Type B pancreatic cell (in vitro differentiated cells): ENCODE data around the gene GALNS. TPM values are rescaled to one million over a fixed set of nuclear protein-coding genes. Genes with fewer than 3 reads are reported as not detected.

Experiments used
- DNase-seq: peaks from one replicate; pipeline ENCODE4 v3.0.0; 2021; ENCODE audit warnings: mixed read lengths; ENCODE audit not compliant: unreplicated experiment; ENCODE audit errors: extremely low spot score
- H3K27ac Mint-ChIP-seq: 2 replicates; pipeline ENCODE4 v1.8.0; 2021; ENCODE audit warnings: mild to moderate bottlenecking, mixed read lengths
- H3K27me3 Mint-ChIP-seq: 2 replicates; pipeline ENCODE4 v1.8.0; 2021; ENCODE audit warnings: mixed read lengths
- H3K36me3 Mint-ChIP-seq: 2 replicates; pipeline ENCODE4 v1.8.0; 2021; ENCODE audit warnings: mixed read lengths
- H3K4me1 Mint-ChIP-seq: one replicate; pipeline ENCODE4 v1.8.0; 2021; ENCODE audit warnings: mixed read lengths; ENCODE audit not compliant: unreplicated experiment
- H3K4me3 Mint-ChIP-seq: 2 replicates; pipeline ENCODE4 v1.8.0; 2021; ENCODE audit warnings: mild to moderate bottlenecking, mixed read lengths
- H3K9me3 Mint-ChIP-seq: 2 replicates; pipeline ENCODE4 v1.8.0; 2021; ENCODE audit warnings: mixed read lengths
- CTCF ChIP-seq: fragments of 200-600 bp; sonication (generic); conservative IDR thresholded peaks from 2 replicates; pipeline ENCODE4 v1.5.0; 2021; ENCODE audit warnings: antibody characterized with exemption, mild to moderate bottlenecking
- total RNA-seq: library from RNA; stranded (reverse); gene quantifications from 2 replicates; pipeline ENCODE4 v1.2.1, GENCODE V29; 2021; ENCODE audit warnings: low replicate concordance

Gene GALNS
- total RNA-seq, 1 donor from 2014 or later = 30.2 TPM

GRCh38 chr16:88833086-88833485, 23.7 kb downstream of the GALNS start:
- H3K27ac Mint-ChIP-seq = no peak overlapping the region
- H3K27me3 Mint-ChIP-seq = no peaks in the 10 kb centered on the region
- no peak for DNase-seq
- H3K36me3 Mint-ChIP-seq = no peaks in the 10 kb centered on the region
- H3K9me3 Mint-ChIP-seq = no peaks in the 10 kb centered on the region
- H3K4me1 Mint-ChIP-seq = no peaks in the 10 kb centered on the region
- TF ChIP-seq CTCF = no peak
- no peak overlapping the region for H3K4me3 Mint-ChIP-seq

- no peak for DNase-seq
- H3K27ac Mint-ChIP-seq = no peak overlapping the region
- no peak for TF ChIP-seq CTCF
- no peaks in the 10 kb centered on the region for H3K4me1 Mint-ChIP-seq
- no peaks in the 10 kb centered on the region for H3K9me3 Mint-ChIP-seq
- H3K36me3 Mint-ChIP-seq = no peaks in the 10 kb centered on the region
- no peaks in the 10 kb centered on the region for H3K27me3 Mint-ChIP-seq
- no peak overlapping the region for H3K4me3 Mint-ChIP-seq
Measured at GRCh38 chr16:88831838-88832237, 24.9 kb downstream of the GALNS start.

GRCh38 chr16:88830783-88831182, 26.0 kb downstream of the GALNS start:
- no peaks in the 10 kb centered on the region for H3K27me3 Mint-ChIP-seq
- no peaks in the 10 kb centered on the region for H3K36me3 Mint-ChIP-seq
- no peak overlapping the region for H3K4me3 Mint-ChIP-seq
- H3K9me3 Mint-ChIP-seq = no peaks in the 10 kb centered on the region
- TF ChIP-seq CTCF = no peak
- no peak for DNase-seq
- H3K27ac Mint-ChIP-seq = no peak overlapping the region
- H3K4me1 Mint-ChIP-seq = no peaks in the 10 kb centered on the region

GRCh38 chr16:88830258-88830657, 26.5 kb downstream of the GALNS start:
- TF ChIP-seq CTCF = no peak
- no peak for DNase-seq
- Mint-ChIP-seq H3K4me3 (no peak overlapping the region), H3K36me3 (no peaks in the 10 kb centered on the region), H3K9me3 (no peaks in the 10 kb centered on the region), H3K4me1 (no peaks in the 10 kb centered on the region), H3K27me3 (no peaks in the 10 kb centered on the region), H3K27ac (no peak overlapping the region)

GRCh38 chr16:88828711-88829110, 28.0 kb downstream of the GALNS start:
- no peak for DNase-seq
- Mint-ChIP-seq H3K36me3 (no peaks in the 10 kb centered on the region), H3K27me3 (no peaks in the 10 kb centered on the region), H3K27ac (no peak overlapping the region), H3K9me3 (no peaks in the 10 kb centered on the region), H3K4me1 (no peaks in the 10 kb centered on the region), H3K4me3 (no peak overlapping the region)
- TF ChIP-seq CTCF = no peak

GRCh38 chr16:88827727-88828126, 29.0 kb downstream of the GALNS start:
- Mint-ChIP-seq H3K27ac (no peak overlapping the region), H3K4me1 (no peaks in the 10 kb centered on the region), H3K36me3 (no peaks in the 10 kb centered on the region), H3K27me3 (no peaks in the 10 kb centered on the region), H3K4me3 (no peak overlapping the region), H3K9me3 (no peaks in the 10 kb centered on the region)
- DNase-seq = no peak
- no peak for TF ChIP-seq CTCF
